Nephron progenitor cell (in vitro differentiated cells): ENCODE measurements around the gene GALNT2.

Experiments used
- DNase-seq: peaks from one replicate; pipeline ENCODE4 v3.0.0; 2021
- H3K27ac Mint-ChIP-seq: 2 replicates; pipeline ENCODE4 v1.8.0; 2021; ENCODE audit warnings: mild to moderate bottlenecking, moderate library complexity, mixed read lengths
- H3K27me3 Mint-ChIP-seq: 2 replicates; pipeline ENCODE4 v1.8.0; 2021; ENCODE audit warnings: mild to moderate bottlenecking, low read depth, mixed read lengths; ENCODE audit not compliant: poor library complexity
- H3K36me3 Mint-ChIP-seq: 2 replicates; pipeline ENCODE4 v1.8.0; 2021; ENCODE audit warnings: low read depth, mixed read lengths
- H3K4me1 Mint-ChIP-seq: 2 replicates; pipeline ENCODE4 v1.8.0; 2021; ENCODE audit warnings: mixed read lengths
- H3K4me3 Mint-ChIP-seq: 2 replicates; pipeline ENCODE4 v1.8.0; 2021; ENCODE audit warnings: mild to moderate bottlenecking, moderate library complexity, mixed read lengths
- H3K9me3 Mint-ChIP-seq: 2 replicates; pipeline ENCODE4 v1.8.0; 2021; ENCODE audit warnings: mild to moderate bottlenecking, moderate library complexity, mixed read lengths
- CTCF ChIP-seq: fragments of 200-600 bp; sonication (generic); IDR thresholded peaks from 2 replicates; pipeline ENCODE4 v1.5.0; 2021; ENCODE audit warnings: antibody characterized with exemption

Gene GALNT2

DNA sequence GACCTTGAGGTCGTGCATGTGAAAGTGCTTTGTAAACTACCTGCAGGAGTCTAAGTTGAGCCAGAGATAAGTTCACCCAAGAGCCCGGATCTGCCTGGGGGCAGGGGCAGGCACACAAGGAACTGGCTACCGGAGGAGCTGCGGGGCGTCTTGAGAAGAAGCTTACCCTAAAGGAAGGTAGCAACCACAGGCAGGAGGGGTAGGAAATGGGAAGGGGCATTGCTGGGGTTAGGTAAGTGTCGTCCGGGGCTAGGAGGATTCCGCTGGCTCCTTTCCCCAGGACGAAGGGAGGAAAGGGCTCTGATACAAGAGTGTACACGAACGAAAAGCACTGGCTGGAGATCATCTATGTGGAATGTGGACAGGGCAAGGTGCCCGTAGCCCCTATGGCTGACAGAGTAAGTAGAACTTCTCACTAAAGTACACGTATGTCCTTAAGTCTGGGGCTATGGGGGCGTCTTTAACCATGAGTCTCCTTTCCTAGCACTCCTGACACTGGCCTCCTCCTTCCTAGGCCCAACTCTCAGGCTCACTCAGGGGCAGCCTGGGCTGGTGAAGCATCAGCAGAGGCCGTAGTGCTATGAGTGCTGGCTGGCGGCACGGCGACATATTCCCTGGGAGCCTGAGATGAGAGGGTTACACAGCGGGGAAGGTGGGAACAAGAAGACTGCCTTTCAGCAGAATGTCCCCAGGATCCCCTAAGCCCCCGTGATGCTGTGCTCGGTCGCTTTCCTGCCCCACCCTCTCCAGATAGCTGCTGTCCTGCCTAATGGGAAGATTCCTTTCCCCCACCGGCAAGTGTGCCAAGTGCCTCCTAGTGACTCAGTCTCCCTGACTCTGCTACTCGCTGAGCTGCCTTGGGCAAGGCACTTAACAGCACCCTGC is 9.1 kb upstream of the GALNT2 start:
- Mint-ChIP-seq H3K36me3 (peaks cover 10% of the 10 kb centered on the region), H3K27me3 (peaks cover 14% of the 10 kb centered on the region), H3K4me3 (no peak overlapping the region), H3K4me1 (peaks cover under 1% of the 10 kb centered on the region), H3K9me3 (peaks cover 21% of the 10 kb centered on the region), H3K27ac (no peak overlapping the region)
- DNase-seq: no peak
- TF ChIP-seq CTCF: no peak

- Mint-ChIP-seq H3K27ac (no peak overlapping the region), H3K27me3 (peaks cover 14% of the 10 kb centered on the region)
These were observed 8.4 kb upstream of the GALNT2 start for GRCh38 chr1:230058626-230059025.

DNA sequence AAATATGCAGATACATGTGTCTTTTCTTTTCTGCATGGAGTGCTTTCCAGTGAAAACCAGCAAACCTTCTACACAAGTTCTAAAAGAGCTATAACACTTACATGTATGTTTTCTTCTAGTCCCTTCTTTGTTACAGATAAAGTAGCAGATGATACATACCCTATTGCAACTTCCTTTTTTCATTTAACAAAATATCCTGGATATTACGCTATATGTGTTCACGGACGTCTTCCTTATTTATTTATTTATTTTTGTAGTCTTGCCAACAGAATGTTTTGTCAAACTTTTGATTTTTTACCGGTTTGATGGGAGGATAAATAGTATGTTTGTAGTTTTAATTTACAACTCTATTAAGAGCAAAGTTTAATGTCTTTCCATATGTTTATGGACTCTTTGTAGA is 5.2 kb upstream of the GALNT2 start:
- Mint-ChIP-seq H3K4me3 (no peak overlapping the region), H3K36me3 (peaks cover 14% of the 10 kb centered on the region), H3K27me3 (peaks cover 15% of the 10 kb centered on the region), H3K4me1 (peaks cover 15% of the 10 kb centered on the region), H3K27ac (no peak overlapping the region), H3K9me3 (peaks cover 37% of the 10 kb centered on the region)
- no peak for TF ChIP-seq CTCF
- DNase-seq: no peak

More at GRCh38 chr1:230058626-230059025, 8.4 kb upstream of the GALNT2 start:
- no peak overlapping the region for H3K4me3 Mint-ChIP-seq
- peaks cover 14% of the 10 kb centered on the region for H3K36me3 Mint-ChIP-seq
- H3K4me1 Mint-ChIP-seq: no peaks in the 10 kb centered on the region
- peaks cover 26% of the 10 kb centered on the region for H3K9me3 Mint-ChIP-seq
- DNase-seq: no peak
- TF ChIP-seq CTCF: no peak

GRCh38 chr1:230062521-230062920 is 4.5 kb upstream of the GALNT2 start:
- no peak overlapping the region for H3K27ac Mint-ChIP-seq
- peaks cover 37% of the 10 kb centered on the region for H3K9me3 Mint-ChIP-seq
- TF ChIP-seq CTCF: no peak
- no peak overlapping the region for H3K4me3 Mint-ChIP-seq
- no peak for DNase-seq
- H3K36me3 Mint-ChIP-seq: peaks cover 14% of the 10 kb centered on the region
- H3K27me3 Mint-ChIP-seq: peaks cover 15% of the 10 kb centered on the region
- H3K4me1 Mint-ChIP-seq: peaks cover 15% of the 10 kb centered on the region

DNA sequence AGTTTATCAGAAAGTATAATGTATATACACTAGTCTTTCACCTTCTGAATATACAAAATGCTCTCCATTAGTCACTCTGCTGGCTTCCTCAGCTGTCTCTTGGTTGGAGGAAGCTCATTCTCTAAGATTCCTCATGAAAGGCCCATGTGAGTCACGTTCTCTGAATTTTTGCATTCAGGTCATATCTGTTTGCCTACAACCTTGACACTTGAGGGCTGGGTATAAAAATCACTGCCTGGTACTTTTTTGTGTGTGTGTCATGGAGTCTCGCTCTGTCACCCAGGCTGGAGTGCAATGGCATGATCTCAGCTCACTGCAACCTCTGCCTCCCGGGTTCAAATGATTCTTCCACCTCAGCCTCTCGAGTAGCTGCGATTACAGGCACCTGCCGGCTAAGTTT is 2.8 kb upstream of the GALNT2 start:
- no peak overlapping the region for H3K4me3 Mint-ChIP-seq
- H3K4me1 Mint-ChIP-seq: peaks cover 26% of the 10 kb centered on the region
- peaks cover 15% of the 10 kb centered on the region for H3K27me3 Mint-ChIP-seq
- no peak overlapping the region for H3K27ac Mint-ChIP-seq
- no peak for TF ChIP-seq CTCF
- peaks cover 37% of the 10 kb centered on the region for H3K9me3 Mint-ChIP-seq
- peaks cover 14% of the 10 kb centered on the region for H3K36me3 Mint-ChIP-seq
- DNase-seq: no peak

GRCh38 chr1:230065161-230065560 is 1.9 kb upstream of the GALNT2 start:
- peaks cover 14% of the 10 kb centered on the region for H3K36me3 Mint-ChIP-seq
- H3K27ac Mint-ChIP-seq: no peak overlapping the region
- H3K4me3 Mint-ChIP-seq: peak overlapping the region; percentile 18
- peaks cover 34% of the 10 kb centered on the region for H3K4me1 Mint-ChIP-seq
- H3K27me3 Mint-ChIP-seq: peaks cover 13% of the 10 kb centered on the region
- peaks cover 37% of the 10 kb centered on the region for H3K9me3 Mint-ChIP-seq
- DNase-seq: no peak
- TF ChIP-seq CTCF: no peak
